ENCODE measurements around the gene ZNHIT2.
A peak's percentile ranks its signal among the peaks of the same experiment; 100 is the strongest.
"Not testable (repeated sequence)": the region's sequence is repeated elsewhere in the genome, so short reads cannot be mapped to it uniquely, and the experiment has no call there.

The ZNHIT2 gene

DNA sequence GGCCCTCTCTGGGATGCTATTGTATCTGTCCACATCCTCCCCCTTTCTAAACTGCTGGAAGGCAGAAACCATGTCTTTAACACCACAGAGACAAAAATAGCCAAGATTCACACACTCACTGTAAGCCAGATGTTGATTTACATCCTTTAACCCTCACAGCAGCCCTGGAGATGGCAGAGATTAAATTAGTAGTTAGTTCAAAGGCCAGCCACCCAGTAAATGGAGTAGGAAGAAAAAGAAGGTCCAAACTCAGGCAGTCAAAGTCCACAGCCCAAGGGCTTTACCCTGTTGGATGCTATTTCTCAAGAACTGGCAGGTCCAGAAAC is 2.1 kb upstream of the ZNHIT2 start:
- DNase-seq (ENCODE audit: low read depth), result no peak

DNA sequence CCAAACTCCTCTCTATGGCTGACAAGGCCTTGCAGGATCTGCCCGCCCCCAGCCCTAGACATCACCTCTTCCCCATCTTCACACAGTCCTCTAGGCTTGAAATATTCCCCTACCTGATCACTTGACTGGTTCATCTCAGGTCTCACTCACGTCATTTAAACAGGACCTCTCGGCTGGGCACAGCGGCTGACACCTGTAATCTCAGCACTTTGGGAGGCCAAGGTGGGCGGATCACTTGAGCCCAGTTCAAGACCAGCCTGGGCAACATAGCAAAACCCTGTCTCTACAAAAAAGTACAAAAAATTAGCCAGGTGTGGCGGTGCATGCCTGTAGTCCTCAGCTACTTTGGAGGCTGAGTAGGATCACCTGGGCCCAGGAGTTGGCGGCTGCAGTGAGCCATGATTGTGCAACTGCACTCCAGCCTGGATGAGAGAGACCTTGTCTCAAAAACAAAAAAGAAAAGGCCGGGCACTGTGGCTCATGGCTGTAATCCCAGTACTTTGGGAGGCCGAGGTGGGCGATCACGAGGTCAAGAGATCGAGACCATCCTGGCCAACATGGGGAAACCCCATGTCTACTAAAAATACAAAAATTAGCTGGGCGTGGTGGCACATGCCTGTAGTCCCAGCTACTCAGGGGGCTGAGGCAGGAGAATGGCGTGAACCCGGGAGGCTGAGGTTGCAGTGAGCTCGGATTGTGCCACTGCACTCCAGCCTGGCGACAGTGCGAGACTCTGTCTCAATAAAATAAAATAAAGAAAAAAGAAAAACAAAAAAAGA is 1.6 kb upstream of the ZNHIT2 start:
- DNase-seq (ENCODE audit: low read depth), result not testable (repeated sequence)

DNA sequence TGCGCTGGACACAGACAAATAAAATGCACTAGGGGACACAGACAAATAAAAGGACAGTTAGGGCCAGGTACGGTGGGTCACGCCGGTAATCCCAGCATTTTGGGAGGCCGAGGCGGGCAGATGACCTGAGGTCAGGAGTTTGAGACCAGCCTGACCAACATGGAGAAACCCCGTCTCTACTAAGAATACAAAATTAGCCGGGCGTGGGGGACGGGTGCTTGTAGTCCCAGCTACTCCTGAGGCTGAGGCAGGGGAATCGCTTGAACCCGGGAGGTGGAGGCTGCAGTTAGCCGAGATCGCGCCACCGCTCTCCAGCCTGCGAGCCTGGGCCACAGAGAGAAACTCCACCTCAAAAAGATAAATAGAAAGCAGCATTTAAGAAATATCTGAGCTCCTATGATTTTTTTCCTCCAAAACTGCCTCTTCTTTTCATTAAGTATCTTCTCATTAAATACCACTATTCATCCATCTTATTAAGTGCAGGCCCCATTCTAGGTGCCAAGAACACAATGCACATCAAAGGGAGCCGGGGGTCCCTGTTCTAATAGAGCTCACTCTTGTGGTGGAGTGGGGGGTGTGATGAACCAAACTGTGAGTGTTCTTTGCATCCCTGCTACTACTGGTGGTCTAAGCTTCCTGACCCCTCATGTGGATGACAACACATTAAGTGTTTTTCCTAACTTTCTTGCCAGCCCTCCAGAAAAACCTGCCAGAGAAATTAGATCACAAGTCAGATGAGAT is 766 bp upstream of the ZNHIT2 start:
- DNase-seq (ENCODE audit: low read depth), result no peak

DNA sequence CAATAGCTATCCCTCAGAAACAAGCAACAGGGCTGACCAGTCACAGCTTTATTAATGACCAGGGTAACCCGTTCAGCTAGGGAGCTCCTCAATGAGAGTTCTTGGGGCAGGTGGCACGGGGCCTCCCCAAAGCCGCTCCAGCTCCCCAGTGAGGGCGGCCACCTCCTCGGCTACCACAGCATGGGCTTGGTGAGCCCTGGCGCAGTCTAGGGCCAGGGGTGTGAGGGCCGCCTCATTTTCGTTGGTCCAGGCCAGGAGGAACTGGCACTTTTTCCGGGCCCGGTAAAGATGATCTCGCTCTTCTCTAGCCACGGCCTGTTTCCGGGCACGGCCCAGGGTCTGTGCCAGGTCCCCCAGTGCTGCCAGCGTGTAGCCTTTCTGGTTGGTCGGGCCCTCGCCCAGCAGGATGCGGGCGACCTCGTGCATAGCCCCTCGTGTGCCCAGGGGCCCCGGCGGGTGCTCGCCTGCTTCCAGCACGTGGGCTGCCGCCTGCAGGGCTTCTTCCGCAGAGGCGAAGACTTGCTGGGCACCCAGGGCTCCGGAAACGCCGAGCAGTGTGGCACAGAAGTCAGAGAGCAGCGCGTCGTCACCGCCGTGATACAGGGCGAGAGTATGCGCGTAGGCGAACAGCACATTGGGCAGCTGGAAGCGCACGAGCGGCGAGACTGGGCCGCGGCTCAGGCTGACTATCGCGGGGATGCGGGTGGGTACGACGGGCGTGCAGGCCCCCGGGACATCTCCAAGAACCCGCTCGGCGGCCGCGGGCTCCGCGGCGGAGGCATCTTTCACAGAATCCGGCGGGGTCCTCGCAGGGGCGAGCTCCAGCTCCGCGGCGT is 913 bp downstream of the ZNHIT2 start:
- peak; percentile 45 for DNase-seq (ENCODE audit: low read depth)

DNA sequence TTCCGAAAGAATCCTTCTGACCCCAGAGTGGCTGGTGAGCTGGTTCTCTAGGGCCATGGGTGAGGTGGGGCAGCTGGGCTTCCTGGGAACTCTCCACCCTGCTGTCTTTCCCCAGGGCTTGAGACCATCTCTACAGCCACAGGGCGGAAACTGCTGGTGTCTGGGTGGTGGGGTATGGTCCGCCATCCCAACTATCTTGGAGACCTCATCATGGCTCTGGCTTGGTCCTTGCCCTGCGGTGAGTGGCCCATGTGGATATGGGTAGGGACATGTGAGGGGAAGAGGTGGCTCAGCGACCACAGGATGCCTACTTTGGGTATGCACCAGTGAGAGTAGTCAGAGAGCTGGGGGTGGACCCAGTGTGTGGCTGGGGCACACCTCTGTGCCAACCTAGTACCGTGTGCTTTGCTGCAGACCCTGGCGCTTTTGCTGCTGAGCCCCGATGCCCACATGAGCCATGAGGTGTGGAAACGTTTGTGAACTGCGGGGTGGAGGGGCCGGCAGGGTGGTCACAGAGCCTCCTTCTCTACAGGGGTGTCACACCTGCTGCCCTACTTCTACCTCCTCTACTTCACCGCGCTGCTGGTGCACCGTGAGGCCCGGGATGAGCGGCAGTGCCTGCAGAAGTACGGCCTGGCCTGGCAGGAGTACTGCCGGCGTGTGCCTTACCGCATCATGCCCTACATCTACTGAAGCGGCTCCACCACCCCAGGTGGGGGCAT is 2.0 kb downstream of the ZNHIT2 start:
- DNase-seq (ENCODE audit: low read depth), result no peak

DNA sequence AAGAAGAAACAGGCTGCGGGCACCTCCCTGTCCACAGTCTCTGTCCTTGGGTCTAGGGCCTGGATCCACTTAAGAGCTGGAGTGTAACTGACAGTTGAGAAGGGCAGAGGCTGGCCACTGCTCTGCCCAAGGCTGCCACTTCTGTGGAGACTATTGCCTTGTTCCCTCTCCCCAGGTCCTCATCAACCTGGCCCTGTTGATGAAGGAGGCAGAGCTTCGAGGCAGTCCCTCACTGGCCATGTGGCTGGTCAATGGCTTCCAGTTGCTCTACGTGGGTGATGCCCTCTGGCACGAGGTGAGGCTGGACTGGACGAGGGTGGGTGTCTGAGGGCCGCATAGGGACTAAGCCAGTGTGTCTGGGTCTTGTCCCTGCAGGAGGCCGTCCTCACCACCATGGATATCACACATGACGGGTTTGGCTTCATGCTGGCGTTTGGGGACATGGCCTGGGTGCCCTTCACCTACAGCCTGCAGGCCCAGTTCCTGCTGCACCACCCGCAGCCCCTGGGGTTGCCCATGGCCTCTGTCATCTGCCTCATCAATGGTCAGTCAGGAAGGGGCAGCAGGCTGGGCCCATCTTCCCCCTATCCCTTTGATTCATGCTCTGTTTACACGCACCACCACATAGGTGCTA is 2.8 kb downstream of the ZNHIT2 start:
- DNase-seq (ENCODE audit: low read depth), result no peak

DNA sequence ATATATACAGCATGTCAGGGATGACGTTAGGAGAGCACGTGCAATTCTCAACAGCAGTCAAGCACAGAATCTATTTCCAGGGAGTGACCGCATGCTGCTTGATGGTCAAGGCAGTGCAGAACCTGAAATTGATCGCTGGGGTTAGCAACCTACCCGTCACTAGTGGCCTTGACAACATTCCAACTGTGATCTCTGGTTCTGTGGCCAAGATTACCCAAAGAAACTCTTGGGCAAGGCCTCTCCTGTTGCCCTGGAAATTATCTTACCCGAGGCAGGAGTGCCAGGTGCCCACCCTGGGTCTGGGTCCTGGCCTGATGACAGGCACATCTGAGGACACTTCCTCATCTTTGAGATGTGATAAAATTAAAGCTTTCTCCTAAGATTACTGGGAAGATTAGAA is 3.7 kb downstream of the ZNHIT2 start:
- no peak for DNase-seq (ENCODE audit: low read depth)

DNA sequence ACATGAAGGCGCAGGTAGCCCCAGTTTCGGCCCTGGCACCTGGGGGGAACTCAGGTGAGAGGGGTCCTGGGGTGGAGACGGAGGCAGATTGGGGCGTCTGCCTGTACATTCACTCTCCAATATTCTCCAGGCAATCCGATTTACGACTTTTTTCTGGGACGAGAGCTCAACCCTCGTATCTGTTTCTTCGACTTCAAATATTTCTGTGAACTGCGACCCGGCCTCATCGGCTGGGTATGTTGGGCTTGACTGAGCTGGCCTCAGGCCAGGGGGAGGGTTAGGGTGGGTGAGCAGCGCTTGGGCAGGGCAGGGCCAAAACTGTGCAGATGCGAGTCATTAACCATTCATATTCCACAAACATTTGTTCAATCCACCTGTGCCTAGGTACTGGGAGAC is 4.1 kb downstream of the ZNHIT2 start:
- DNase-seq (ENCODE audit: low read depth), result no peak

DNA sequence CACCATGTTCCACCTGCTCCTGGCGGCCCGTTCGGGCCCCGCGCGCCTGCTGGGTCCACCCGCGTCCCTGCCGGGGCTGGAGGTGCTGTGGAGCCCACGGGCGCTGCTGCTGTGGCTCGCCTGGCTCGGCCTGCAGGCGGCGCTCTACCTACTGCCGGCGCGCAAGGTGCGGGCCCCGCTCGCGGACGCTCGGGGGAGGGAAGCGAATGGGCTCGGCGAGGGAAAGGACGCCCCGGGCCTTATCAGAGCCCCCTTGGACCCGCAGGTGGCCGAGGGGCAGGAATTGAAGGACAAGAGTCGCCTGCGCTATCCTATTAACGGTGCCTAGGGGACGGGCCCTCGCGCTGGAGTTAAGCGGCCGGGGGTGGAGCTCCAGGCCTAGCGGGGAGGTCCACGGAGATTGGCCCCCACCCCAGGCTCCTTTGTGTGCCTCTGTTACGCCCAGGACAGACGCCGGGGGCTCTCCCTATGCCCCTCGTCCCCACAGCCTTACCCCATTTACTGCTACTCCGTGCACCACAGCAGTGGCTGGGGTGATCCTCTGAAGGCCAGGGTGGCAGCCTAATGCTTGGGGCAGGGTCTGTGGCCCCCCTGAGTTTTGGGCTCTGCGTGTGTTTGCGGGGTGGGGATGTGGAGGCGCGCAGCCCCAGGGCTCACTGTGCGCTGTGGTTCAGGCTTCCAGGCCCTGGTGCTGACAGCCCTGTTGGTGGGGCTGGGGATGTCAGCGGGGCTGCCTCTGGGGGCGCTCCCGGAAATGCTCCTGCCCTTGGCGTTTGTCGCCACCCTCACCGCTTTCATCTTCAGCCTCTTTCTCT is 4.7 kb downstream of the ZNHIT2 start:
- peak; percentile 68 for DNase-seq (ENCODE audit: low read depth)

DNA sequence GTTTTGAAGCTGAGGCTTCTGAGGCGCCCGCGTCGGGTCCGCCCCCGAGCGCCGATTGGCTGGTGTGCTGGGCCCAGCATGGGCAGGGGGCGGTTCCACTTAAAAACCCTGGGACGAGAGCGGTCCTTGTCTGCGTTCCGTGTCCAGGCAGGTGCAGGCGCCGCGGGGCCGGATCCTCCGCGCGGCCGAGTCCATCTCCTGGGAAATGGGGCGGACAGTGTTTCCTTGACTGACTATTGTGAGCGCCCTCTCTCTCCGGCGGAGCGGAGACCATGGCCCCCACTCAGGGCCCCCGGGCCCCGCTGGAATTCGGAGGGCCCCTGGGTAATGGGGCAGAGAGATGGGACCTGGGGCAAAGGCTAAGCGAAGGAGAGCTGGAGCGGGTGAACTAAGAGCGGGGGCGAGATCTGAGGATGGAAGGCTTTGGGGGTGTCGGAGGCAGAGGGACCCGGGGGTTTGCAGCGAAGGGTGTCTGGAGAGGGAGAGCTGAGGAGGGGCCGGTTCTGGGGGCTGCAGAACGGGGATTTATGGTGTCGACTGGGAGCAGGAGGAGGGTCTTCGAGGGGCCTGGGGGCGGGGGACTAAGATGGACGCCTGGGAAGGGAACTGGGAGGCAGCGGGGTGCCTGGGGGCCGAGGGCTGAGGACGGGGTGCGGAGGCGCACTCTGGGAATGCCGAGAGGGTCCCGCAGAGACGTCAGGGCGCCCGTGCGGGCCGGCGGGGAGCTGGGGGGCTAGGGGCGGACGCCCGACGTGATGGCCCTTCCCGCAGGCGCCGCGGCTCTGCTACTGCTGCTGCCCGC is 5.6 kb downstream of the ZNHIT2 start, which contains the start of gene TM7SF2:
TSS of gene TM7SF2 (plus strand) at position 129 of the 802 bp plus-strand sequence. CDS start at position 273, 144 bp downstream.
- peak; percentile 93 for DNase-seq (ENCODE audit: low read depth)

DNA sequence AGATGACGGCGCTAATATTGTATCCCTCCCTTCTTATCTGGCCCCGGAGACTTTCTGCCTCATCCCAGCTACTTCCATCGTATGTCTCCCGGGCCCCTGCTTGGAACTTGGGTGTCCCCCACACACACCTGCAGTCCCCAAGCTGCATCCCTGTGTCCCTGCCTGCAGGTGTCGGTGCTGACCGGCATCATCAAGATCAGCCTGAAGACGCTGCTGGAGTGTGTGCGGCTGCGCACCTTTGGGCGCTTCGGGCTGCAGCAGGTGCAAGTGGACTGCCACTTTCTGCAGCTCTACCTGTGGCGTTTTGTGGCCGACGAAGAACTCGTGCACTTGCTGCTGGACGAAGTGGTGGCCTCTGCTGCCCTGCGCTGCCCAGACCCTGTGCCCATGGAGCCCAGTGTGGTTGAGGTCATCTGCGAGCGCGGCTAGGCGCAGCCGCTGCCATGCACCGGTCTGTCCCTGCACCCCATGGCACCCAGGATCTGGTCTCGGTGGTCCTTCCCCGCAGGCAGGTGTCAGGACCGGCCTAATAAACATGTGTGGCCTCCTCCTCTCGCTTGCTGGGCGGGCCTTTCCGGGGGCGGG is 6.2 kb downstream of the ZNHIT2 start:
- no peak for DNase-seq (ENCODE audit: low read depth)

DNA sequence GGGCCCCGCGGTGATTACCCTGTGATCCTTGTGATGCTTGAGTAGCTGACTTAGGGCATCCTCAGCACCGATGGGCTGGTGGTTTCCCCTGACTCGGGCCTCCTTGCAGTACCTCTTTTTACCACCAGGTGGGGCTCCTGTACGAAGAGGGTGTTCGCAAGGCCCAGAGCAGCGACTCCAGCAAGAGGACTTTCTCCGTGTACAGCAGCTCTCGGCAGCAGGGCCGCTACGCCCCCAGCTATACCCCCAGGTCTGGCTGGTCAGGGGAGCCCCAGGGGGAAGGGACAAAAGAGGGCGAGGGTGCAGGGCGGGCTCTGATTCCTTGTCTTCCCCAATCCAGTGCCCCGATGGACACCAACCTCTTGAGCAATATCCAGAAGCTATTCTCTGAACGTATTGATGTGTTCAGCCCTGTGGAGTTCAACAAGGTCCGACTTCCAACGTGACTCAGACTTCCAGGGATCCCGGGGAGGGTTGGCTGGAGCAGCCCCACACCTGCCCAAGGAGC is 7.1 kb downstream of the ZNHIT2 start:
- peak; percentile 93 for DNase-seq (ENCODE audit: low read depth)

DNA sequence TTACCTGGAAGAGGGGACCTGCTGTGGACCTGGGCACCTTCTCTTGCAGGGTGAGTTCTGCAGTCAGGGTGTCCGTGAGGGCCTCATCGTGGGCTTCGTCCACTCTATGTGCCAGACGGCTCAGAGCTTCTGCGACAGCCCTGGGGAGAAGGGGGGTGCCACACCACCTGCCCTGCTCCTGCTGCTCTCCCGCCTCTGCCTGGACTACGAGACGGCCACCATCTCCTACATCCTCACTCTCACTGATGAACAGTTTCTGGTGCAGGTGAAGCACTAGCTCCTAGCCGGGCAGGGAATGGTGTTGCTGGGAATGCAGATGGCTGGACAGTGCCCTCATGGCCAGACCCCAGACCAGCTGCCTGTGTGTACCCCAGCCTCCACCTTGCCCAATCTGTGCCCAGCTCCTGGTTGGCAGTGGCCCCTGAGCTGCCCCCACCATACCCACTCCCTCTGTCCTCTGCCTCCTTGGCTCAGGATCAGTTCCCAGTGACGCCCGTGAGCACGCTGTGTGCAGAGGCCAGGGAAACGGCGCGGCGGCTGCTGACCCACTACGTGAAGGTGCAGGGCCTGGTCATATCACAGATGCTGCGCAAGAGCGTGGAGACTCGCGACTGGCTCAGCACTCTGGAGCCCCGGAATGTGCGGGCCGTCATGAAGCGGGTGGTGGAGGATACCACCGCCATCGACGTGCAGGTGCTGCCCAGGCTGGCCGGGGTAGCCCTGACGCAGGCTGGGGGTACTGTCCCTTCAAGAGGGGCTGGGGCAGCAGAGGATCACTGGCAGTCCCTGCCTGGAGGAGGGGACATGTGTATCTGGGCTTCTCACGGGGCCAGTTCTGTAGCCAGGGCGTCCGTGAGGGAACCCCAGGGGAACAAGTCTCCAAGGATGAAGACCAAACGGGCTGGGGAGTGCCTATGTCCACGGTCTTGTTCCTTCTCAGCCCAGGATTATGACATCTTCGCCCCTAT is 8.0 kb downstream of the ZNHIT2 start:
- DNase-seq (ENCODE audit: low read depth), result no peak

DNA sequence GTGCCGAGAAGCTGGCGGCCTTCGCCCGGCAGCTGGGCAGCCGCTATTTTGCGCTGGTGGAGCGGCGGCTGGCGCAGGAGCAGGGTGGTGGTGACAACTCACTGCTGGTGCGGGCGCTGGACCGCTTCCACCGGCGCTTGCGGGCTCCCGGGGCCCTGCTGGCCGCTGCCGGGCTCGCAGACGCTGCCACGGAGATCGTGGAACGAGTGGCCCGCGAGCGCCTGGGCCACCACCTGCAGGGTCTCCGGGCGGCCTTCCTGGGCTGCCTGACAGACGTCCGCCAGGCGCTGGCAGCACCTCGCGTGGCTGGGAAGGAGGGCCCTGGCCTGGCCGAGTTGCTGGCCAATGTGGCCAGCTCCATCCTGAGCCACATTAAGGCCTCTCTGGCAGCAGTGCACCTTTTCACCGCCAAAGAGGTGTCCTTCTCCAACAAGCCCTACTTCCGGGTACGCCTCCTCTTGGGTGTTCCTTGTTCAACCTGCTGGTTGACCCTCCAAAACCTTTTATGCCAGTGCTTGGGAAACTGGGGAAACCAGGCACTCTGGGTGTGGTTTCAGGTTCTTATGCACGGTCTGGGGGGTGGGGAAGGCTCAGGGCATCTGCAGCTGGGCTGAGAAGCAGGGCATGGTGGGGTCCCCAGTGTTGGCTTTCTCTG is 8.9 kb downstream of the ZNHIT2 start:
- no peak for DNase-seq (ENCODE audit: low read depth)

DNA sequence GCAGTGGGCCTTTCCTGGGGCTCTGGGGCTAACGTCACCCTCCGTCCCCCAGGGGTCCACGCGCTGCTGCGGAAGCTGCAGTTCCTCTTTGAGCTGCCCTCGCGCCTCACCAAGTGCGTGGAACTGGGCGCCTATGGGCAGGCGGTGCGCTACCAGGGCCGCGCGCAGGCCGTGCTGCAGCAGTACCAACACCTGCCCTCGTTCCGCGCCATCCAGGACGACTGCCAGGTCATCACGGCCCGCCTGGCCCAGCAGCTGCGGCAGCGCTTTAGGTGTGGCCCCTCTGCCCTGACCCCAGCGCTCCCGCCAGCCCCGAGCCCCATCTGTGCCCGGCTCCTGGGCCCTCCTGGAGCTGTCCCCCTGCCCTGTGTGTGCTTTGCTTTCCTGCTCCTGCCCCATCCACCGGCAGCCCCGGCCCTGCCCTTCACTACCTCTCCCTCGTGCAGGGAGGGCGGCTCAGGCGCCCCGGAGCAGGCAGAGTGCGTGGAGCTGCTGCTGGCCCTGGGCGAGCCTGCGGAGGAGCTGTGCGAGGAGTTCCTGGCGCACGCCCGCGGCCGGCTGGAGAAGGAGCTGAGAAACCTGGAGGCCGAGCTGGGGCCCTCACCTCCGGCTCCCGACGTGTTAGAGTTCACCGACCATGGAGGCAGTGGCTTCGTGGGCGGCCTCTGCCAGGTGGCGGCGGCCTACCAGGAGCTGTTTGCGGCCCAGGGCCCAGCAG is 9.6 kb downstream of the ZNHIT2 start:
- DNase-seq (ENCODE audit: low read depth), result no peak

DNA sequence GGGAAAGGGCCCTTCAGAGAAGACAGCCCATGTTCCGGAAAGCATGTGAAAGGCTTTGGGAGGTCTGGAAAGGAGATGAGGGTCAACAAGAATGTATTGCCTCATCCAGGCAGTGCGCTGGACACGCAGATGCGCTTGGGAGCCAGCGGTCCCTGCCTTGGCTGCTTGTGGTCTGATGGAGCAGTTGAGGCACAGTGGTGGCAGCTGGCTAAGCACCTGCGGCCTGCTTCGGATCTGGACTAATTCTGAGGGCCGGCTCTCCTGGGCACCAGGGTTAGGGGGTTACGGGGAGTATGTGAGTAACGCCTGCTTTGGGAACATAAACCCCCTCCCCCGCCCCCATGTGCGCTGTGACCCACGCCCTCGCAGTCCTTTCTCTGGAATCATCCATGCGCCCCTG is 10.4 kb downstream of the ZNHIT2 start:
- DNase-seq (ENCODE audit: low read depth), result no peak

DNA sequence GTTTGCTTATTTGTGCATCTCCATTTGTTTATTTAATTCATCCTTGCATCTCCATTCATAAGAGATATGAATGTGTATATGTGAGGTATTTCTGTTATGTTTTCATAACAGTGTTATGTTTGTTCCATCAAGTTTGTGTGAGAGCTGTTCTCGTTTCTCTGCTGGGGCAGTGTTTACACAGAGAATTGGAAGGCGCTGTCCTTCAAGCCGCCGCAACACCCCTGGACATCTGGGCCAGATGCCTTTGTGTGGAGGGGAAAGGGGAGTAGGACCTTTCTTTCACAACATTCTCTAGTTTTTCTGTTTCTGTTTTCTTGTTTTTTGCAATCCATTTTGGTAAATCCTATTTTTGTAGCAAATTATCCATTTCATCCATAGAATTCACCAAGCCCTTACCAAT is 12.9 kb downstream of the ZNHIT2 start:
- no peak for DNase-seq (ENCODE audit: low read depth)

Data from T follicular helper cell (primary cell).